Osteocyte (in vitro differentiated cells): Measurements from ENCODE around the gene GZMB. TPM values are rescaled to one million over a fixed set of nuclear protein-coding genes. Genes with fewer than 3 reads are reported as not detected.

Experiments used
- total RNA-seq: library from RNA; stranded (reverse); gene quantifications from 2 replicates; pipeline ENCODE4 v1.2.1, GENCODE V29; 2021

GZMB gene
- total RNA-seq, 1 donor from 2014 or later: not detected

Other genes starting within 250 kb of the GZMB start
- 39.6 and 40.2 TPM in 2 replicates for gene NYNRIN, start 235.2 kb downstream of the GZMB start, total RNA-seq
- 5.5 and 6.1 TPM in 2 replicates for gene CBLN3, start 204.5 kb downstream of the GZMB start, total RNA-seq
- gene KHNYN, start 204.2 kb downstream of the GZMB start, total RNA-seq: 59.9 and 60.9 TPM in 2 replicates
- gene SDR39U1, start 191.4 kb downstream of the GZMB start, total RNA-seq: 53.9 and 54.6 TPM in 2 replicates
- gene CMA1, start 125.9 kb downstream of the GZMB start, total RNA-seq: not detected in 2 replicates
- not detected in 2 replicates for gene CTSG, start 57.9 kb downstream of the GZMB start, total RNA-seq
- gene GZMH, start 24.5 kb downstream of the GZMB start, total RNA-seq: not detected in 2 replicates